GM10266 (cell line): ENCODE data around the gene ATP7B.
A peak's percentile ranks its signal among the peaks of the same experiment; 100 is the strongest.

Source experiments
- DNase-seq: peaks from one replicate; pipeline ENCODE4 v3.0.0; 2012; ENCODE audit errors: extremely low spot score
- TF ChIP-seq, protein P1 (sequence below): IDR thresholded peaks from 2 replicates; pipeline ENCODE4 v1.5.1; 2012; ENCODE audit warnings: mild to moderate bottlenecking, low read depth; ENCODE audit not compliant: control insufficient read depth, insufficient read depth; ENCODE audit errors: missing control alignments

Gene ATP7B

DNA sequence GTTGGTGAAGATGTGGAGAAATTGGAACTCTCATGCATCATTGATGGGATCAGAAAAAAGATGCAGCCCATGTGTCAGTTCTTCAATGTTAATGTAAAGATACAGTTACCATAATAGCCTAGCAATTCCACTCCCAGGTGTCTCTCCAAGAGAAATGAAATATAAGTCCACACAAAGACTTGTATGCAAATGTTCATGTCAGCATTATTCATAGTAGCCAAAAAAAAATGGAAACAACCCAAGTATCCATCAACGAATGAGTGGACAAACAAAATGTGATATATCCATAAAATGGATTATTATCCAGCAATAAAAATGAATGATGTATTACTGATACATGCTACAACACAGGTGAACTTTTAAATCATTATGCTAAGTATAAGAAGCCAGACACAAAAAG is 110.8 kb downstream of the ATP7B start:
- TF ChIP-seq, protein P1, sequence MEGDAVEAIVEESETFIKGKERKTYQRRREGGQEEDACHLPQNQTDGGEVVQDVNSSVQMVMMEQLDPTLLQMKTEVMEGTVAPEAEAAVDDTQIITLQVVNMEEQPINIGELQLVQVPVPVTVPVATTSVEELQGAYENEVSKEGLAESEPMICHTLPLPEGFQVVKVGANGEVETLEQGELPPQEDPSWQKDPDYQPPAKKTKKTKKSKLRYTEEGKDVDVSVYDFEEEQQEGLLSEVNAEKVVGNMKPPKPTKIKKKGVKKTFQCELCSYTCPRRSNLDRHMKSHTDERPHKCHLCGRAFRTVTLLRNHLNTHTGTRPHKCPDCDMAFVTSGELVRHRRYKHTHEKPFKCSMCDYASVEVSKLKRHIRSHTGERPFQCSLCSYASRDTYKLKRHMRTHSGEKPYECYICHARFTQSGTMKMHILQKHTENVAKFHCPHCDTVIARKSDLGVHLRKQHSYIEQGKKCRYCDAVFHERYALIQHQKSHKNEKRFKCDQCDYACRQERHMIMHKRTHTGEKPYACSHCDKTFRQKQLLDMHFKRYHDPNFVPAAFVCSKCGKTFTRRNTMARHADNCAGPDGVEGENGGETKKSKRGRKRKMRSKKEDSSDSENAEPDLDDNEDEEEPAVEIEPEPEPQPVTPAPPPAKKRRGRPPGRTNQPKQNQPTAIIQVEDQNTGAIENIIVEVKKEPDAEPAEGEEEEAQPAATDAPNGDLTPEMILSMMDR = no peak

DNA sequence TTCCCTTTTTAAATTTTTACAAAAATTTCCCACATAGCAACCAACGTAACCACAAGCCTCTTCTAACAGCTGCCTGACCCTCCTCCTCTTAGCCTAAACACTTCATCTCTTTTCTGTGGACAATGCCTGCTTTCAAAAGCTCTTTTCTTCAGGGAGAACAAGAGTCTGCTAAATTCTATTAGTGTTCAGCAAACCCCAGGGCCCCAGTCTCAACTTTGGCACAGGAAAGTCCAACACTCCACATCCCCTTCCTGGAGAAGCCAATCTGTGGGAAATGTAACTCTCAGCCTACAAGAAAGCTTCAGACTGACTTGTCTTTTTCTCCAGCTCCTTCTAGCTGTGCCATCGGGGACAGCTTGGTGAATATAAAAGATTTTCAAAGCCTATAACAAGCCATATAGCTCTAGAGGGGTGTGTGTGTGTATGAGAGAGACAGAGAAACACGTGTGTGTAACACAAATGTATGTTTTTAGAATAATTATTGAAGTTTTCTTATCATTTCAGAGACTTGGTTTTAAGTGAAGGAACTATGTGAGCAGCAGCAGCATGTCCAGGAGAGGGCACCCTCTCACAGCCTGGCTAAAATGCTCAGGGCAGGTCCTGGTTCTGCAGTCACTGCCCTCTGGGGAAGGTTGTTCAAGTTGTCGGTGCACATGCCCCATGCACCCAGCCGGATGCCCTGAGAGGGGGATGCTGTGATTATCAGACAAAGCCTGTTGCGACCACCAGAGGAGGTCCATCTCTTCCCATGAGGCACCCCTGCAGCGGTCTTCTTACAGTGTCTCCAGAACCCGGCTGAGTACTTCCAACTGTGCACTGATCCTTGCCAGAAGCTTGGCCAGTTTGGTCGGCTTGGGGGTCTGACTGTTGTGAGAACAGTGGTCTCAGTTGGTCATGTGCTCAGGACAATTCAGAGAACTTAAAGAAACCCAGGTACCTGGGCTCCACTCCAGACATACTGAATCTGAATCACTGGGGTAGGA is 115.1 kb downstream of the ATP7B start:
- TF ChIP-seq, protein P1 = peak; percentile 72
- DNase-seq = peak; percentile 58

More for the DNA sequence above, 110.8 kb downstream of the ATP7B start:
- DNase-seq = no peak

DNA sequence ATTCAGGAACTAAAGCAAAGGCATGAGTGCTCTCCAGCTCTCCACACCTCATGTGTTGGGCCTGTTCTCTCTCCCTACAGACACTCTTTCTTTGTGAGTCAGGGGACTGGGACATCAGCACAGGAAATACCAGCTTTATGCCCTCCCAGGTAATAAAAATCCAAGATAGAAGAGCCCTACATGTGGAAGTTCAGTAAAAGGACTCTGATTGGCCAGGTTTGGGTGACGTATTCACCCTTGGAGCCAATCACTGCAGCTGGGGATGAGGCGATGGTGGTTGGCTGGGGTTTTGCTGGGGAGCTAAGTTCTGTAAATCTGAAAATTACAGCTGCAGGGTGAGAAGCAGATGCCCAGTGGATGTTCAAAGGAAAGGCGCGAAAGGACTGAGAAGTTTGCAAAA is 117.0 kb downstream of the ATP7B start:
- TF ChIP-seq, protein P1 = no peak
- DNase-seq = no peak

DNA sequence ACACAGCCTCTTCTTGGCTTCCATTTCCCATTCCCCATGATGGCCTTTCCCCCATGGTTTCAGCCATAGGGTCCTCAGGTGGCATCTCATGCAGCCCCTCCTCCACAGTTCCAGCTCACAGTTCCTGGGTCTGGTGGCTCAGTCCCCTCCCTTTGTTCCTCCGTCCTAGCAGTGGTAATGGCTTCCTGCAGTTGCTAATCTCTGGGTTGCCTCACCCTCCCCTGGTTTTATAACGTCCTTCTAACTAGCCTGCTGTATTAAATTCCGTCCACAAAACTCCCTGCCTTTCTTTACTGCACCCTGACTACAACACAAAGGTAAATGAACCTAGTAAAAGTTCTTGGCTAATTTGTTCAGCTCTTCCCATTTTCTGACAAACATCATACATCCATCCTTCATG is 118.6 kb downstream of the ATP7B start:
- TF ChIP-seq, protein P1 = no peak
- no peak for DNase-seq

DNA sequence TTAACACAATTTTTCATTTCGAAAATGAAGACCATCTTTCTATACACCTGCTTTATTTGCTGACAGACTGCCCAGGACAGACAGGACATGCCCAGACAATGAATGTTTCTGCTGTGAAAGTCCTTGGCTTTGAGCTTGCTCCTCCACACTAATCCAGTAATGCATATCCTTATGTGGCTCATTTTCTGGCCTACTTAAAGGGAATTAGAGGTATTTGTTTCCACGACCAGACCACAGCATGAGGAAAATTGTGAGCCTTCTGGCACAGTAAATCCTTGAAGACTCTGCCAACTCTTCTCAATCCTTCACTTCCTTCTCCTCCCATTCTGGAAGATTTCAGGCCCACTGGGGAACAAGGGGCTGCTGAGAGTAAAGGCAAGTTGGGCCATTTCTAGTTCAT is 123.8 kb downstream of the ATP7B start:
- TF ChIP-seq, protein P1 = no peak
- DNase-seq = no peak

DNA sequence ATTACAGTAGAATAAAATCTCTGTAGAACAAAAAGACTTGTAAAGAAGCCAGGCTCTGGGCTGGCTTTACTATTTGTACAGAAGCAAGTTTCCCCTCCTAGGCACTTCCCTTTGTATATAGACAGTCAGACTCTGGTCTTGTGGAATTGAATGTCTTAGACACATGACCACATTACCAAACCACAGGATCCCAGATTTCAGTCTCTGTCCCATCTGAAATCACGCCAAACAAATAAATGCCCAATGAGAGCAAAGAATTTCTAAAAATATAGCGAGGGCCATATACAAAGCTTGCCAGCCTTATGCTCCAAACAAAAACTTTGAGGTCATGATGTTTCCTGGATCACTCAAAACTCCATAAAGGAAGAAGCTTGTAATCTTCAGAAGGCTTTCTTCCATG is 125.6 kb downstream of the ATP7B start:
- TF ChIP-seq, protein P1 = no peak
- DNase-seq = no peak

DNA sequence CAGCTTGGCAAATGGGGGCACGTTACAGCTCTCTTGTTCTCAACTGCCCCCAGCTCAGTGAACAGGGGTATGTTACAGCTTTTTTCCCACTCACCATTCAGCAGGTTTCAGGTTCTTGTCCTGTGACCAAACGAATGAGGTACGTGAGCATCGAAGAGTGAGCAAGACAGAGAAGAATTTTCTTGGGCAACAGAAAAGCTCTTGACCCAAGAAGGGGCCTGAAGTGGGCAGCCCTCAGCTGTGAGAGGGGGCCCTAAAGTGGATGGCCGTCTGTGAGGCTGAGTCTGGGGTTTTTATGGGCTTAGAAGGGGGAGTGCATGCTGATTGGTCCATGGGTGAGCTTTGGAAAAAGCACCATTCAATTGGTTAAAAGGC is 128.0 kb downstream of the ATP7B start:
- TF ChIP-seq, protein P1 = no peak
- no peak for DNase-seq
